Uterine smooth muscle cell (primary cell): ENCODE results near the gene MMP24OS. TPM values are rescaled to one million over a fixed set of nuclear protein-coding genes. Genes with fewer than 3 reads are reported as not detected.

Source experiments
- total RNA-seq: library from RNA; depleted of rRNA; stranded (reverse); fragments of >200 nt; gene quantifications from 2 replicates; pipeline ENCODE4 v1.2.3, GENCODE V29; 2014

Gene MMP24OS
- total RNA-seq = 7.1 and 17.0 TPM in 2 replicates

GRCh38 chr20:35277531-35278395, at the start of gene MMP24OS:
TSS of gene MMP24OS (minus strand) at chr20:35278122. CDS start at chr20:35277929, 193 bp downstream.

GRCh38 chr20:35291654-35292503, 14.0 kb upstream of the MMP24OS start, which contains the start of gene FAM83C:
TSS of gene FAM83C (minus strand) at chr20:35292425. CDS start at chr20:35292304, 121 bp downstream.

GRCh38 chr20:35284267-35284991, 6.5 kb upstream of the MMP24OS start, which contains the start of gene EIF6:
TSS of gene EIF6 (minus strand) at chr20:35284772. CDS start at chr20:35284487, 285 bp downstream.

Other genes starting within 250 kb of the MMP24OS start
- 77.4 and 78.1 TPM in 2 replicates for gene TRPC4AP, start 185.3 kb downstream of the MMP24OS start, total RNA-seq
- 27.2 and 56.7 TPM in 2 replicates for gene EDEM2, start 130.8 kb downstream of the MMP24OS start, total RNA-seq
- gene PROCR, start 106.0 kb downstream of the MMP24OS start, total RNA-seq = 67.1 and 101 TPM in 2 replicates
- gene MMP24, start 51.4 kb downstream of the MMP24OS start, total RNA-seq = 0.11 and 0.12 TPM in 2 replicates
- 99.1 and 161 TPM in 2 replicates for gene EIF6, start 6.7 kb upstream of the MMP24OS start, total RNA-seq
- gene FAM83C, start 14.3 kb upstream of the MMP24OS start, total RNA-seq = not detected in 2 replicates
- gene UQCC1, start 133.9 kb upstream of the MMP24OS start, total RNA-seq = 22.0 and 27.1 TPM in 2 replicates
- gene GDF5, start 160.1 kb upstream of the MMP24OS start, total RNA-seq = 5.1 and 6.0 TPM in 2 replicates
- 51.2 and 62.8 TPM in 2 replicates for gene CEP250, start 177.5 kb upstream of the MMP24OS start, total RNA-seq